HG03097 (cell line): ENCODE measurements around the gene GLRX.

Experiments used
- ATAC-seq: cut with Tn5 transposase; IDR thresholded peaks from one replicate; pipeline ENCODE4 v1.9.1; 2021; ENCODE audit not compliant: unreplicated experiment, low FRiP score

GLRX gene

GRCh38 chr5:95822542-95823181 is at the start of gene GLRX:
Gene GLRX, minus strand, starts transcription at chr5:95822726. Its CDS starts 64 bp downstream, at chr5:95822662.
- no peak for ATAC-seq

DNA sequence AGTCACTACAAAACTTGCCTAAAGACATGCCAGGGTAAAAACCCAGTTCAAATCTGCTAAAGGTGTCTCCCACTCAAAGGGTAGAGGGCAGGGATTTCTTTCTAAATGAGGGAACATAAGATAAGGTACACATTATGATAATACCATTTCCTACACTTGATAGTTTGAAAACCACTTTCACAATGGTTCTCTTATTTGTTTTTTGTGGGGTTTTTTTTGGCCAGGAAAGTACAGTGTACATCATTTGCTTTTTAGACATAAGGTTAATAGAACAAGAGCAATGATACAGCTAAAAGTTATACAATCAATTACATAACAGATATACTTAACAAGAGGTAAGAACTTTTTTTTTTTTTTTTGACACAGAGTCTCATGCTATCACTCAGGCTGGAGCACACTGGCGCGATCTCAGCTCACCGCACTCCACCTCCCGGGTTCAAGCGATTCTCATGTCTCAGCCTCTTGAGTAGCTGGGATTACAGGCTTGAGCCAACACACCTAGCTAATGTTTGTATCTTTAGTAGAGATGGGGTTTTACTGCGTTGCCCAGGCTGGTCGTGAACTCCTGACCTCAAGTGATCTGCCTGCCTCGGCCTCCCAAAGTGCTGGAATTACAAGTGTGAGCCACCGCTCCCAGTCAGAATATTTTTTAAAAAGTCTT is 48.8 kb upstream of the GLRX start:
- ATAC-seq, result no peak

- peak; percentile 59 for ATAC-seq
Observed at GRCh38 chr5:95870105-95870672, 47.7 kb upstream of the GLRX start.

DNA sequence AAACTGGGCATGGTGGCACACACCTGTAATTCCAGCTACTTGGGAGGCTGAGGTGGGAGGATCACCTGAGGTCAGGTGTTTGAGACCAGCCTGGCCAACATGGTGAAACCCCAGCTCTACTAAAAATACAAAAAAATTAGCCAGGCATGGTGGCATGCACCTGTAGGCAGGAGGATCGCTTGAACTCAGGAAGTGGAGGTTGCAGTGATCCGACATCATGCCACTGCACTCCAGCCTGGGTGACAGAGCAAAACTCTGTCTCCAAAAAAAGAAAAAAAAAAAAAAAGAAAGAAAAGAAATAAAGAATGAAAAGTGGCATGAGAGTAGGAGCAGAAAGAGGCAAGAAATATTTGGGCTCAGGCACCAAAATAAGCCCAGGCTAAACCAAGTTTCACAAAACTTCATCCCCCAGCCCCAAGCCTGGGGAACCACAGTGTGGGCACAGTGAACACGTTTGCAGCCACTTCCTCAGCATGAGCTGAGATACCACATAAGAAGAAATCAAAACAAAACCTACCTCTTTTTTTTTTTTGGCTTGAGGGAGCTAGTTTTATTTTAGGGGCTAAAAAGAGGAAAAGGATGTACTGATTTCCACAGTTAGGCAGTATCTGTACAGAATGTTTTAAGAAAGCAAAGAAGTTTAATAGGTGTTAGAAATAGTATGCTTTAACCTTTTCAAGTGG is 46.8 kb upstream of the GLRX start:
- peak; percentile 50 for ATAC-seq

DNA sequence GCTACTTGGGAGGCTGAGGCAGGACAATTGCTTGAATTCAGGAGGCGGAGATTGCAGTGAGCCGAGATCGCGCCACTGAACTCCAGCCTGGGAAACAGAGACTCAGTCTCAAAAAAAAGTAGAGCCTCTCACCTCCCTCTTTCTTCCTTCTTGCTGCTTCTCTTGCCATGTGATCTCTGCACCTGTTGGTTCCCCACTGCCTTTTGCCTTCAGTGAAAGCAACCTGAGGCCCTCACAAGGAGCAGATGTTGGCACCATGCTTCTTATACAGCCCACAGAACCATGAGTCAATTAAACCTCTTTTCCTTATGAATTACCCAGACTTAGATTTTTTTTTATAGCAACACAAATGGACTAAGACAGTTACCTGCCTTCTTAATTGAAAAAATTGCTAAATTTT is 45.6 kb upstream of the GLRX start:
- ATAC-seq, result no peak

DNA sequence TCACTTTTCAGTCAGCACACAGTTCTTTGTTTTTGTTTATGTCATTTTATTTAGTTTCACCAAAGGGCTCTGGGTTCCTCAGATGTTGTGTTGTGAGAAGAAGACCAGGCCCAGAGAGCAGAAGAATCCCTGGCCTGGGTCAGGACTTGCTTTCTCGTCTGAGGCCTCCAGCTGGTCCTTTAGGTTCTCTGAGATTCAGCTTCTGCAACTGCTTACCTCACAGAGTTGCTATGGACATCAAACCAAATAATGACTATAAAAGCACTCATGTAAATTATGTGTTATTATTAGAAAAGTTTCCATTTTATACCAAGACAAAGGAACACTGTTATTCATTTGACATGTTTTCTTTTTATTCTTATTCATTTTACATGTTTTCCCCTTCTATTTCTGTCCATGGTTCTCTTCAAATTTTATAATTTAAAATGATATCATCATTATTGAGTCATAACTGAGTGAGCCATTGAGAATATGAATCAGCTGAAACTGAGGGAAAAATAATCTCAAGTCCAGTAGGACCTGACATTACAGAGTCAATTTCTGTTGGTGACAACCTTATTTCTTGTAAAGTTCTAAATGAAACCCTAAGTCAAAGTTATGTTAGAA is 44.0 kb upstream of the GLRX start:
- no peak for ATAC-seq

DNA sequence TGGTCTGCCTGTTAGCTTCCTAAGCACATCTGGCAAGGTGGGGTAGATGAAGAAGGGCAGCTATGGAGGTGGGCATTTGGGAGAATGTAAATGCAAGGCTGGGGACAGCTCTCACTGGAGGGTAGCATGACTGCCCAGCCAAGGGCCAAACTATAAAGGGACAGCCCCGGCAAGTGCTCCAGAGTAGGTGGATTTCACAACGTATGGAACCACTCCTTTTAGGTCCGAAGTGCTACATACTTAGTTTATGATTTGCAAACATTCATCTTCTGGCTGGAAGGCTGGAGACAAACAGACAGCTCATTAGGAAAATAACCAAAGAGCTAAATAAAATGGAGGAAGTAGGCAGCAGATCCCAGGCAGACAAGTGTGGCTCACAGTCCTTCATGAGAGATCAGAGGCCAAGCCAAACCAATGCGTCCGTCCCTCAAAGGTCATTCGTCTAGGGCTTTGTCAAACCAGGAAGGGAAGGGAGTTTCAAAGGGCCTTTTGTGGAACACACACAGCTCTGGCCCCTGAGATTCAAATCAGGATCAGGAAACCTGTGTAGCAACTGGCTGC is 42.5 kb upstream of the GLRX start:
- no peak for ATAC-seq

DNA sequence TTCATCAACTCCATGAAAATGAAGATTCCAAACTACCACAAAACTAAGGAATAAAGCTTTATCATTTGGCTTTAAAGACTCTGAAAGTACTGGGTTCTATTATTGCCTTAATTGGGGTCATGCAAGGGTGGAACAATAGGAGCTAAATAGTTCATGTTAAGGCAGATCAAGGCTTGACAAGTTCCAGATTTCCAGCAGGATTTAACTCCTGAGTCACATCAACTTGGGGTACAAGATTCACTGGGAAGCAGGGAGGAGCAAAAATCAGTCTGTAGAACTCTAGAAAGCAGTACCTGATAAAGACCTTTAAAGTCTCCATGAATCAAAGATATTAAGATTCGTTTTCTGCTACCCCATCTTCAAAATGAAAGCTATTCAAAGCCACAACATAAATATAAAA is 41.9 kb upstream of the GLRX start:
- no peak for ATAC-seq

GRCh38 chr5:95863383-95863757 is 40.8 kb upstream of the GLRX start:
- no peak for ATAC-seq

DNA sequence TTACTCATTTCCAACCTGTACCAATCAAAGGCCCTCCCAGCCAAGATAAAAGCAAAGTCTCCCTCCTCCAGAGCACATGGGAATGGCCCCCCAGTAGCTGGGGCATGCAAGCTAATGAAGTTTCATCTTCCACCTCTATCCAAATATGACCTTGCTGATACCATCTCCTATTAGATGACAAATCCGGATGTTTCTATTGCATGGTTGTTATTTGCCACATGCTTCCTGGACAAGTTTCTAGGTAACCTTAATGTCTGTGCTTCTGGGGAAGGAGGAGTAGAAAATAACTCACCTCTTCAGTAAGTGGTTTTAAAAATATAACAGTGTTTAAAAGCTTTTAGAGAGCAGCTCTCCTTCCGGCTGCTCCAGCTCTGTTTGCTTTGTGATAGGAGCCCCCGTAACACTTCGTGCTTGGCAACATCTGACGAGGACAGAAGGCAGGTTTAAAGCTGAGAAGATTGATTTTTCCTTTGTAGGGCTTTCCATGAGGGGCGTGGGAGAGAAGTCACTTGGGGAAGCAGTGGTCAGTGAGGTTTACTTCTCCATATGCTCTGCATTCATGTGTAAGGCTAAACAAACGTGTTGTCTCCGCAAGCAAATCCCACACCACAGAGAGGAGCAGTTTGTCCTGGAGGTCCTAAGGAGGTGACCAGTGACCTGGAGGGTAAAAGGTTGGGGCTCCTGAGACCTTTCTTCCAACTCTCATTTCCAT is 40.3 kb upstream of the GLRX start:
- no peak for ATAC-seq

DNA sequence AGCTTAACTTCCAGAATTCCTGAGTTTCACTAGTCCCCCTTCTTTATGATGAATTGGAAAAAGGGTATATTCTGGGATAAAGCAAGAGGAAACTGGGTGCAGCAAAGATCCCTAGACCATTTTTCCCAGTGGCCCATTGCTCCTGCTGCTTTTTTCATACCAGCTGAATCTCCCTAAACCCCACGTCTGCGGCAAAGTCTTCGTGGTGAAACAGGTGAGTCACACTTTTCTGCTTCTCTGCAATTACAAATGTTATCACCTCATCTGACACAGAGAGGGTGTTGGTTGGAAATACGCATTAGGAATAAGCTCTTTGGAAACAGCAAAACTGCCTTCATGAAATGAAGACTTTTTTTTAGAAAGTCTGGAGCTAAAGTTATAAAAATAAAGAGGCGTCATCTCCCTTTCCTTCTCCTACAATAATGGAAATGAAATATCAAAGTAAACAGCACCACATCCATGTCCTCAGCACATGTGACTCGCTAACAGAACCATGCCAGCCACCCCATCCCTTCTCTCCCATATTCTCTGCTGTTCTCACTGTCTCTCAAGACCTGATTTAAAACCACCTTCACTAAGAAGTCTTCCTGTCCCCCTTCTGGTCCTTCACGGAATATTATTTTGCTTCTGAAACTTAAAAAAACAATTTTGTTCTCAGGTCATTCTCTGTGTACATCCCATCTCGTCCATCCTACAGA is 39.5 kb upstream of the GLRX start:
- no peak for ATAC-seq

GRCh38 chr5:95861221-95861863 is 38.8 kb upstream of the GLRX start:
- ATAC-seq, result no peak

- no peak for ATAC-seq
Observed at GRCh38 chr5:95859661-95860060, 37.1 kb upstream of the GLRX start.

GRCh38 chr5:95858661-95859595 is 36.4 kb upstream of the GLRX start:
- peak; percentile 75 for ATAC-seq

DNA sequence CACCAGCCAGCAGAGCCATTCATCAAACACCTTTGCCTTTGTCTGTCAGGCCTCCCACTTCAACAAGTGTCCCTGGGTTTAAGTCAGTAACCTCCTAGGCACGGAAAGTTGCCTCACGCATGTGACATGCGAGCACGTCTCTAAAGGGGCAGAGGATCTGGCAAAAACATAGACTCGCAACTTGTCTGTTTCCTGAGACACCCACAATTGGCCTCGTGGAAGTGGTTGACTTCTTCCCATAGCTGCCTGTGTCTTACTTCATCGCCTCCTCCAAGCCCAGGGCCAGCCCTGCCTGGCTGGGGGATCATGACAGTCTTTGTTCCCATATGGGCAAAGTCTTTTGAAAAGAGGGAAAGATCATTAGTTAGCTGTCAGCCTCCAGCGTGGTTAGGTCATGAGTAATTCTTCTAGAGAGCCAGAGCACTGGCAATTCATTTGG is 35.5 kb upstream of the GLRX start:
- ATAC-seq, result no peak

DNA sequence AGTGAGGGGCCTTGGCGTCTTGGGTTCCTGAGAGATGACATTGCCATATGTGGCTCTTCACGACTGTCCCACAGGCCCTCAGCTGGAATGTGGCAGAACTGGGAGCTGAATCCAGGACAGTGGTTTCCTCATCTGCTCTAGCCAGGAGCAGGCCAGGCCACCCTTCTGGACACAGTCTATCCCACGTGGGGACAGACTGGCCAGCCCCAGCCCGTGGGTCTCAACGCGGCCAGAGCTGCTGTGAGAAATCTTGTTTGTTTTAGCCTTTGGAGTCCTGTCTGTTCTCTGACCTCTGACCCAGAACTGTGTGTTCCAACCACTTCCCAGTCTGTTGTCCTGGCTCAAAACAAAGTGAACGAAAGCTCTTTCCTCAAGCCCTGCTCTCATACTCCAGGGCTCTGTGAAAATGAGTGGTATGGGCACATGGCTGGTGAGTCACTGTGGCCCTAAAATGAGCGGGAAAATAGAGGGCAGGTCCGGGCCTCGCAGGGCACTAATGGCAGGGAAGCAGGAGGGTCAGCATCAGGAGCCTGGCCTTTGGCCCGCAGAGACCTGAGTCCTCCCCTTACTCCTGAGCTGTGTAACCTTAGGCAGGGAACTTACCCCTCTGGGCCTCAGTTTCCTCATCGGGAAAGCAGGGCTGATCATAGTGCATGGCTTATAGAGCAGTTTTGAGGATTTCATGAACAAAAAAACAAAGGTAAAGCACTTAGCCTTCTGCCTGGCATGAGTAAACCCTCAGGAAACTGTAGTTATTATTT is 34.8 kb upstream of the GLRX start:
- no peak for ATAC-seq

DNA sequence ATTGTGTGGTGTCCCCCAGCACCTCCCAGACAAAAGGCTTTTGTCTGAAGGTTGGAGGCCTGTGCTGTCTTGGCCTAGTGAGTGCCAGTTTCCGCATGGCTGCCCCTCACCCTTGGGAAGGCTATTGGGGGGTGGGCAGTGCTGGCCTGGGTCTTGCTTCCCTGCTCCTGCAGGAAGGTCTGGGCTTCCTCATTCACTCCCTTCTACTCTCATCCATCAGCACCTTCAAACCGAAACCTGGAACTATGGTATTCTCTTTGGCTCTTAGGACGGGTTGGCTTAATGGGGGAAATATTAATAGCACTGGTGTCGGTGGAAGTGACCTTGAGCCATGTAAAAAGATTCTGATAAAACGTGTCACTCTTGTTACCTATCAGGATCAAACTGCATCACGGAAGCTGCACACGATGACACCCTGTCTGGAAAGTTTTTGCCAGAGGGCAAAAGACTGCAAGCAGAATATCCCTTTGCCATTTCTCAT is 34.0 kb upstream of the GLRX start:
- no peak for ATAC-seq
